CD4-positive, alpha-beta T cell treated with Interleukin-2 at 100 ng/mL for 4 hours (primary cell): ENCODE data around the gene CHD9NB.

ENCODE experiments used
- DNase-seq: peaks from one replicate; pipeline ENCODE4 v3.0.0-alpha.2; 2020; ENCODE audit warnings: low spot score

CHD9NB gene

GRCh38 chr16:53052519-53053501 lies at the start of gene CHD9NB:
TSS of gene CHD9NB (minus strand) at chr16:53052897. CDS start at chr16:53044158, 8,739 bp downstream.
- DNase-seq: no peak

GRCh38 chr16:53100889-53101288 lies 48.2 kb upstream of the CHD9NB start:
- no peak for DNase-seq

GRCh38 chr16:53100131-53100748 lies 47.5 kb upstream of the CHD9NB start:
- DNase-seq: no peak

GRCh38 chr16:53099318-53100130 lies 46.8 kb upstream of the CHD9NB start:
- peak; percentile 59 for DNase-seq

GRCh38 chr16:53098526-53099317 lies 46.0 kb upstream of the CHD9NB start:
- DNase-seq: peak; percentile 58

GRCh38 chr16:53097190-53097589 lies 44.5 kb upstream of the CHD9NB start:
- no peak for DNase-seq

- peak; percentile 33 for DNase-seq
These were observed 41.4 kb upstream of the CHD9NB start for GRCh38 chr16:53094013-53094630.

- no peak for DNase-seq
These were observed 40.6 kb upstream of the CHD9NB start for GRCh38 chr16:53093162-53093744.

GRCh38 chr16:53092284-53092683 lies 39.6 kb upstream of the CHD9NB start:
- no peak for DNase-seq

GRCh38 chr16:53091466-53092211 lies 38.9 kb upstream of the CHD9NB start:
- peak; percentile 17 for DNase-seq

GRCh38 chr16:53090591-53091411 lies 38.1 kb upstream of the CHD9NB start:
- no peak for DNase-seq

GRCh38 chr16:53090286-53090590 lies 37.5 kb upstream of the CHD9NB start:
- no peak for DNase-seq

- DNase-seq: no peak
These were observed 37.0 kb upstream of the CHD9NB start for GRCh38 chr16:53089434-53090285.

GRCh38 chr16:53087101-53087500 lies 34.4 kb upstream of the CHD9NB start:
- no peak for DNase-seq

- no peak for DNase-seq
These were observed 33.3 kb upstream of the CHD9NB start for GRCh38 chr16:53085931-53086421.

- DNase-seq: no peak
These were observed 32.7 kb upstream of the CHD9NB start for GRCh38 chr16:53085369-53085843.

GRCh38 chr16:53084746-53085334 lies 32.1 kb upstream of the CHD9NB start:
- no peak for DNase-seq

- DNase-seq: no peak
These were observed 31.4 kb upstream of the CHD9NB start for GRCh38 chr16:53084141-53084541.
